OCI-LY1 (cell line): ENCODE data around the gene TMEM178A.

Experiments used
- H2AFZ ChIP-seq: fragments of 200-600 bp; sonication (generic), shearing (Covaris generic); 2 replicates; pipeline ENCODE4 v1.6.0; 2014; ENCODE audit warnings: antibody characterized with exemption, mild to moderate bottlenecking, low read length
- H3F3A ChIP-seq: fragments of 200-600 bp; sonication (generic), shearing (Covaris generic); 2 replicates; pipeline ENCODE4 v1.6.0; 2014; ENCODE audit warnings: mild to moderate bottlenecking, antibody characterized with exemption, low read length, moderate library complexity; ENCODE audit not compliant: insufficient read depth
- H3K27ac ChIP-seq: fragments of 200-600 bp; sonication (generic); 2 replicates; pipeline ENCODE4 v1.5.1; 2014; ENCODE audit warnings: low read length, mixed run types, mild to moderate bottlenecking, low read depth; ENCODE audit not compliant: poor library complexity, severe bottlenecking
- H3K27me3 ChIP-seq: fragments of 200-600 bp; sonication (generic); 2 replicates; pipeline ENCODE4 v1.6.0; 2014; ENCODE audit warnings: antibody characterized with exemption, mild to moderate bottlenecking, low read length, moderate library complexity; ENCODE audit not compliant: insufficient read depth
- H3K36me3 ChIP-seq: fragments of 200-600 bp; sonication (generic); 2 replicates; pipeline ENCODE4 v1.6.1; 2014; ENCODE audit warnings: mild to moderate bottlenecking, antibody characterized with exemption, low read length, moderate library complexity, mixed read lengths; ENCODE audit not compliant: insufficient read depth
- H3K4me1 ChIP-seq: fragments of 200-600 bp; sonication (generic); 2 replicates; pipeline ENCODE4 v1.5.1; 2014; ENCODE audit warnings: mild to moderate bottlenecking, low read length, moderate library complexity; ENCODE audit not compliant: insufficient read depth, severe bottlenecking
- H3K4me2 ChIP-seq: fragments of 200-600 bp; sonication (generic), shearing (Covaris generic); 2 replicates; pipeline ENCODE4 v1.6.1; 2014; ENCODE audit warnings: low read length
- H3K4me3 ChIP-seq: fragments of 200-600 bp; sonication (generic); 2 replicates; pipeline ENCODE4 v1.5.1; 2014; ENCODE audit warnings: low read length, low read depth, mild to moderate bottlenecking, mixed read lengths; ENCODE audit not compliant: poor library complexity, severe bottlenecking
- H3K79me2 ChIP-seq: fragments of 200-600 bp; shearing (Covaris generic); 2 replicates; pipeline ENCODE4 v1.6.1; 2016; ENCODE audit warnings: mixed run types, low read length, mixed read lengths; ENCODE audit not compliant: insufficient read depth
- H3K9ac ChIP-seq: fragments of 200-600 bp; sonication (generic), shearing (Covaris generic); 2 replicates; pipeline ENCODE4 v1.6.1; 2014; ENCODE audit warnings: mild to moderate bottlenecking, low read length, mixed read lengths
- H3K9me2 ChIP-seq: fragments of 200-600 bp; sonication (generic), shearing (Covaris generic); 2 replicates; pipeline ENCODE4 v1.6.1; 2014; ENCODE audit warnings: low read depth, mild to moderate bottlenecking, low read length, mixed read lengths
- H3K9me3 ChIP-seq: fragments of 200-600 bp; shearing (Covaris generic); 2 replicates; pipeline ENCODE4 v1.6.1; 2014; ENCODE audit warnings: low read length, mixed read lengths
- H4K20me1 ChIP-seq: fragments of 200-600 bp; sonication (generic), shearing (Covaris generic); 2 replicates; pipeline ENCODE4 v1.6.0; 2016; ENCODE audit warnings: mild to moderate bottlenecking, low read length; ENCODE audit not compliant: insufficient read depth
- EZH2 ChIP-seq: fragments of 200-600 bp; sonication (generic), shearing (Covaris generic); IDR thresholded peaks from 2 replicates; pipeline ENCODE4 v1.8.0; 2017; ENCODE audit warnings: borderline replicate concordance, mixed run types, mild to moderate bottlenecking, antibody characterized with exemption, low read length, moderate library complexity, mixed read lengths
- TF ChIP-seq, protein P1 (sequence below): fragments of 200-600 bp; sonication (generic), shearing (Covaris generic); IDR thresholded peaks from 2 replicates; pipeline ENCODE4 v1.5.1; 2017; ENCODE audit warnings: mild to moderate bottlenecking, antibody characterized with exemption, low read length, moderate library complexity, mixed read lengths

Gene TMEM178A

GRCh38 chr2:39676342-39676741 is 10.6 kb downstream of the TMEM178A start:
- Histone ChIP-seq H3K9ac (no peak overlapping the region), H3K27ac (no peak overlapping the region), H4K20me1 (no peaks in the 10 kb centered on the region), H3K79me2 (no peaks in the 10 kb centered on the region), H3K9me3 (no peaks in the 10 kb centered on the region), H2AFZ (no peak overlapping the region), H3K9me2 (no peaks in the 10 kb centered on the region), H3K4me1 (no peaks in the 10 kb centered on the region), H3K27me3 (0 out of 2 replicates have a peak, but pooled peaks cover 3% of the 10 kb centered on the region), H3K36me3 (no peaks in the 10 kb centered on the region), H3F3A (no peaks in the 10 kb centered on the region), H3K4me3 (no peak overlapping the region), H3K4me2 (no peak overlapping the region)
- TF ChIP-seq, protein P1, sequence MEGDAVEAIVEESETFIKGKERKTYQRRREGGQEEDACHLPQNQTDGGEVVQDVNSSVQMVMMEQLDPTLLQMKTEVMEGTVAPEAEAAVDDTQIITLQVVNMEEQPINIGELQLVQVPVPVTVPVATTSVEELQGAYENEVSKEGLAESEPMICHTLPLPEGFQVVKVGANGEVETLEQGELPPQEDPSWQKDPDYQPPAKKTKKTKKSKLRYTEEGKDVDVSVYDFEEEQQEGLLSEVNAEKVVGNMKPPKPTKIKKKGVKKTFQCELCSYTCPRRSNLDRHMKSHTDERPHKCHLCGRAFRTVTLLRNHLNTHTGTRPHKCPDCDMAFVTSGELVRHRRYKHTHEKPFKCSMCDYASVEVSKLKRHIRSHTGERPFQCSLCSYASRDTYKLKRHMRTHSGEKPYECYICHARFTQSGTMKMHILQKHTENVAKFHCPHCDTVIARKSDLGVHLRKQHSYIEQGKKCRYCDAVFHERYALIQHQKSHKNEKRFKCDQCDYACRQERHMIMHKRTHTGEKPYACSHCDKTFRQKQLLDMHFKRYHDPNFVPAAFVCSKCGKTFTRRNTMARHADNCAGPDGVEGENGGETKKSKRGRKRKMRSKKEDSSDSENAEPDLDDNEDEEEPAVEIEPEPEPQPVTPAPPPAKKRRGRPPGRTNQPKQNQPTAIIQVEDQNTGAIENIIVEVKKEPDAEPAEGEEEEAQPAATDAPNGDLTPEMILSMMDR: no peak
- TF ChIP-seq EZH2: no peak

GRCh38 chr2:39678170-39678569 is 12.5 kb downstream of the TMEM178A start:
- Histone ChIP-seq H3F3A (no peaks in the 10 kb centered on the region), H3K4me2 (no peak overlapping the region), H3K4me3 (no peak overlapping the region), H3K9me3 (no peaks in the 10 kb centered on the region), H3K4me1 (no peaks in the 10 kb centered on the region), H3K9ac (no peak overlapping the region), H3K27me3 (no peaks in the 10 kb centered on the region), H3K79me2 (no peaks in the 10 kb centered on the region), H2AFZ (no peak overlapping the region), H3K9me2 (no peaks in the 10 kb centered on the region), H3K36me3 (no peaks in the 10 kb centered on the region), H3K27ac (no peak overlapping the region), H4K20me1 (no peaks in the 10 kb centered on the region)
- no peak for TF ChIP-seq EZH2
- TF ChIP-seq, protein P1: no peak

DNA sequence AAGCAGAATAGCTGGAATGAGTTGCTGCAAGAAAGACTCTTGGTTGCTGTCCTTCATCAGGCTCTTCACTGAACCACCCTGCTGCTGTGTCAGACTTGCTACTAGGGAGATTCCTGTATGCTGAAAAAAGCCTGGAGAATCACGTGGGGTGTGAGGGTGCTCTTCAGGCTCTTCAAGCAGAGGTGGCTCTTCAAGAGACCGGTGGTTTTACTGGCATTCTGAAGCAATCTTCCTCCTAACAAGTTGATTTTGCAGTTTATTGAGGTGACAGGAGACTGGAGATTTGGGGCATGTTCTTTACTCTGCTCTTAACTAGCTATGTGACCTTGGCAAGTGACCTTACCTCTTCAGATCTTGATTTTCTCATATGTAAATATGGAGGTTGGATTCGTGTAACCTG is 14.1 kb downstream of the TMEM178A start:
- no peaks in the 10 kb centered on the region for H3K9me2 ChIP-seq
- H2AFZ ChIP-seq: no peak overlapping the region
- H3K9ac ChIP-seq: no peak overlapping the region
- H3K79me2 ChIP-seq: no peaks in the 10 kb centered on the region
- H3K4me2 ChIP-seq: no peak overlapping the region
- TF ChIP-seq, protein P1: no peak
- no peak for TF ChIP-seq EZH2
- H3F3A ChIP-seq: no peaks in the 10 kb centered on the region
- no peak overlapping the region for H3K27ac ChIP-seq
- no peak overlapping the region for H3K4me3 ChIP-seq
- no peaks in the 10 kb centered on the region for H3K36me3 ChIP-seq
- H3K27me3 ChIP-seq: no peaks in the 10 kb centered on the region
- no peaks in the 10 kb centered on the region for H3K4me1 ChIP-seq
- no peaks in the 10 kb centered on the region for H3K9me3 ChIP-seq
- H4K20me1 ChIP-seq: no peaks in the 10 kb centered on the region
